H1 (cell line): Measurements from ENCODE around the gene DAPK2. TPM values are rescaled to one million over a fixed set of nuclear protein-coding genes. Genes with fewer than 3 reads are reported as not detected.

Experiments used
- CTCF ChIA-PET: fragments of 300-600 bp; sonication (Branson Sonifier 250); formaldehyde crosslinking; loops from one replicate; lab custom pipeline; 2021; ENCODE audit not compliant: partially characterized antibody; lab: Charles Lee
- POLR2A ChIA-PET: fragments of 300-600 bp; sonication (Branson Sonifier 250); formaldehyde crosslinking; loops from one replicate; lab custom pipeline; 2021; ENCODE audit warnings: inconsistent platforms; ENCODE audit not compliant: partially characterized antibody; lab: Charles Lee
- DNase-seq, 2 experiments: peaks; one replicate each; pipeline versions ENCODE4 v3.0.0 to v3.0.0-alpha.2; 2010 to 2022; ENCODE audit warnings: low spot score in 2 of 2, low read depth in 1 of 2, mixed read lengths in 1 of 2
- FAIRE-seq: peaks from 2 replicates; lab custom pipeline; 2011; peaks lifted over from hg19 to GRCh38; lab: Jason Lieb, UNC
- H2AFZ ChIP-seq: 2 replicates; pipeline ENCODE4 v1.8.1; 2012; ENCODE audit warnings: low read length, inconsistent platforms
- H2AK5ac ChIP-seq: 2 replicates; pipeline ENCODE4 v1.6.1; 2013; ENCODE audit warnings: low read depth, low read length
- H2BK120ac ChIP-seq: replicated peaks from 2 replicates; pipeline ENCODE3; 2013; ENCODE audit warnings: low read depth, low read length, inconsistent platforms
- H2BK12ac ChIP-seq: 2 replicates; pipeline ENCODE4 v1.6.1; 2013; ENCODE audit warnings: low read depth, low read length
- H2BK15ac ChIP-seq: 2 replicates; pipeline ENCODE4 v1.6.1; 2013; ENCODE audit warnings: low read length
- H2BK20ac ChIP-seq: 2 replicates; pipeline ENCODE4 v1.6.1; 2013; ENCODE audit warnings: low read length
- H2BK5ac ChIP-seq: 2 replicates; pipeline ENCODE4 v1.6.1; 2013; ENCODE audit warnings: low read depth, low read length
- H3K14ac ChIP-seq: 2 replicates; pipeline ENCODE4 v1.6.1; 2013; ENCODE audit warnings: inconsistent platforms; ENCODE audit not compliant: insufficient read length
- H3K18ac ChIP-seq: 2 replicates; pipeline ENCODE4 v1.6.1; 2013; ENCODE audit warnings: low read length; ENCODE audit errors: extremely low read depth
- H3K23ac ChIP-seq: 2 replicates; pipeline ENCODE4 v1.6.1; 2013; ENCODE audit warnings: inconsistent platforms; ENCODE audit not compliant: insufficient read length
- H3K23me2 ChIP-seq: 2 replicates; pipeline ENCODE4 v1.6.1; 2013; ENCODE audit warnings: low read depth, low read length
- H3K27ac ChIP-seq: 2 replicates; pipeline ENCODE4 v1.6.1; 2011; ENCODE audit warnings: low read depth, low read length, inconsistent platforms
- H3K27me3 ChIP-seq, 4 experiments: replicated peaks in 1 of 4; 1 replicate in 1 of 4; 2 replicates in 3 of 4; pipeline versions ENCODE4 v1.6.1 to v1.8.1; 2011 to 2013; ENCODE audit warnings: low read length in 3 of 4, mild to moderate bottlenecking in 3 of 4, inconsistent platforms in 2 of 4, mixed read lengths in 2 of 4, moderate library complexity in 1 of 4; ENCODE audit not compliant: control insufficient read depth in 3 of 4, insufficient read depth in 3 of 4; ENCODE audit errors: extremely low read depth in 1 of 4
- H3K36me3 ChIP-seq, 4 experiments: 2 replicates each; pipeline versions ENCODE4 v1.6.1 to v1.8.1; 2011 to 2013; ENCODE audit warnings: mild to moderate bottlenecking in 4 of 4, low read length in 3 of 4, moderate library complexity in 2 of 4, control low read depth in 1 of 4, inconsistent platforms in 1 of 4; ENCODE audit not compliant: insufficient read depth in 4 of 4, control insufficient read depth in 2 of 4
- H3K4ac ChIP-seq: replicated peaks from 2 replicates; pipeline ENCODE3; 2013; ENCODE audit warnings: low read length, low read depth, mixed read lengths, inconsistent platforms; ENCODE audit not compliant: insufficient read length
- H3K4me1 ChIP-seq, 4 experiments: replicated peaks in 1 of 4; 1 replicate in 1 of 4; 2 replicates in 3 of 4; pipeline versions ENCODE4 v1.6.1 to v1.8.1; 2011 to 2013; ENCODE audit warnings: low read length in 3 of 4, inconsistent platforms in 2 of 4, mixed read lengths in 1 of 4; ENCODE audit not compliant: insufficient read depth in 4 of 4, control insufficient read depth in 3 of 4
- H3K4me2 ChIP-seq, 2 experiments: 2 replicates each; pipeline versions ENCODE4 v1.6.1 to v1.8.1; 2011 to 2013; ENCODE audit warnings: low read depth in 2 of 2, low read length in 2 of 2, control low read depth in 1 of 2, inconsistent platforms in 1 of 2, mild to moderate bottlenecking in 1 of 2; ENCODE audit not compliant: insufficient read depth in 1 of 2
- H3K4me3 ChIP-seq, 4 experiments: fragments of 200-600, 300-600 bp in 1 of 4; sonication (generic), shearing (Covaris generic), sonication (Bioruptor Twin) in 1 of 4; 2 replicates each; pipeline versions ENCODE4 v1.5.1 to v1.8.1; 2011 to 2016; ENCODE audit warnings: low read length in 4 of 4, low read depth in 3 of 4, control low read depth in 2 of 4, inconsistent platforms in 2 of 4, mild to moderate bottlenecking in 2 of 4, mixed read lengths in 1 of 4, moderate library complexity in 1 of 4; ENCODE audit not compliant: insufficient read depth in 2 of 4; ENCODE audit errors: extremely low read depth in 1 of 4
- H3K56ac ChIP-seq: replicated peaks from 2 replicates; pipeline ENCODE3; 2013; ENCODE audit warnings: low read depth, mild to moderate bottlenecking, mixed read lengths, low read length, inconsistent platforms; ENCODE audit not compliant: insufficient read length
- H3K79me1 ChIP-seq: 2 replicates; pipeline ENCODE4 v1.6.1; 2013; ENCODE audit warnings: low read depth, low read length, control low read depth
- H3K79me2 ChIP-seq, 2 experiments: 2 replicates each; pipeline versions ENCODE4 v1.6.1 to v1.8.1; 2012 to 2013; ENCODE audit warnings: low read length in 2 of 2, mild to moderate bottlenecking in 2 of 2, inconsistent platforms in 1 of 2; ENCODE audit not compliant: insufficient read depth in 2 of 2, control insufficient read depth in 1 of 2
- H3K9ac ChIP-seq, 4 experiments: replicated peaks in 1 of 4; 1 replicate in 1 of 4; 2 replicates in 3 of 4; pipeline versions ENCODE4 v1.6.1 to v1.8.1; 2011 to 2013; ENCODE audit warnings: low read depth in 3 of 4, low read length in 3 of 4, control low read depth in 2 of 4, mild to moderate bottlenecking in 2 of 4, moderate library complexity in 2 of 4, inconsistent platforms in 1 of 4; ENCODE audit errors: extremely low read depth in 1 of 4
- H3K9me3 ChIP-seq, 2 experiments: 2 replicates each; pipeline versions ENCODE4 v1.6.1 to v1.8.1; 2012 to 2013; ENCODE audit warnings: mild to moderate bottlenecking in 2 of 2, moderate library complexity in 2 of 2, control low read depth in 1 of 2, inconsistent platforms in 1 of 2, low read depth in 1 of 2, low read length in 1 of 2, mixed read lengths in 1 of 2; ENCODE audit not compliant: insufficient read depth in 2 of 2
- H4K20me1 ChIP-seq, 2 experiments: replicated peaks in 1 of 2; 2 replicates each; pipeline versions ENCODE3 to v1.8.1; 2011 to 2013; ENCODE audit warnings: inconsistent platforms in 2 of 2, low read length in 2 of 2, mild to moderate bottlenecking in 1 of 2; ENCODE audit not compliant: insufficient read depth in 2 of 2, control insufficient read depth in 1 of 2
- H4K5ac ChIP-seq: 2 replicates; pipeline ENCODE4 v1.6.1; 2013; ENCODE audit warnings: low read length, low read depth, mixed read lengths, inconsistent platforms; ENCODE audit not compliant: insufficient read length
- H4K8ac ChIP-seq: 2 replicates; pipeline ENCODE4 v1.8.0; 2013; ENCODE audit warnings: mild to moderate bottlenecking, moderate library complexity, low read length, inconsistent platforms; ENCODE audit not compliant: insufficient read depth; ENCODE audit errors: extremely low read depth
- H4K91ac ChIP-seq: replicated peaks from 2 replicates; pipeline ENCODE3; 2013; ENCODE audit warnings: low read length, mixed read lengths, inconsistent platforms; ENCODE audit not compliant: insufficient read length
- SIX5 ChIP-seq: IDR thresholded peaks from 2 replicates; pipeline ENCODE4 v1.6.1; 2011; ENCODE audit warnings: mild to moderate bottlenecking, low read depth, low read length
- polyA plus RNA-seq, 7 experiments: library from polyadenylated mRNA; depleted of rRNA in 3 of 7; stranded (reverse) in 5 of 7; unstranded in 2 of 7; fragments of >200 nt in 5 of 7; fragments of 200-250 nt in 2 of 7; gene quantifications; 1 replicate in 5 of 7; 2 replicates in 1 of 7; 4 replicates in 1 of 7; pipeline versions ENCODE4 v1.2.1 to v1.2.3, GENCODE V29; 2011 to 2013; ENCODE audit warnings: missing spikeins in 2 of 7, mixed read lengths in 2 of 7
- total RNA-seq: library from RNA; stranded (reverse); fragmentation: NEBNext Ultra II Directional; extraction: Animal tissue kit (Norgen Biotek cat#: 25700); gene quantifications from 2 replicates; pipeline ENCODE4 v1.2.1, GENCODE V29; 2021

Gene DAPK2
- total and polyA plus RNA-seq, 2 of the 8 experiments (the other 6 are each of a cell fraction or from before 2014, with no cell fraction given) = 1.8 to 2.9 TPM

DNA sequence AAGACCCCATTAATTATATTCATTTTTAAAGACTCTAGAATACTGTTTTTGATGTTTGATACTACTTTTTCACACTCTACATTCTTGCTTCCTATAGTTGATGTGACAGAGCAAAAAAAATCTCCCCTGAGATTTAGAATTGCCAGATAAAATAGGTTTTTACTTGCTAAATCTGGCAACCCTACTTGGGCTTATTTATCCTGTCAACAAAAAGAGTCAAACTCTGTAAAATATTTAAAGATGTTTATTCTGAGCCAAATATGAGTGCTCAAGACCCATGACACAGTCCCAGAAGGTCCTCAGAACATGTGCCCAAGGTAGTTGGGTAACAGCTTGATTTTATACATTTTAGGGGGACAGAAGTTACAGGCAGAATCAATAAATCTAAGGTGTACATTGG is 72.3 kb downstream of the DAPK2 start:
- no peak overlapping the region for H3K23ac ChIP-seq
- peaks cover 0 to 2% (median 0%) of the 10 kb centered on the region in 4 experiments; a peak in 1 of 7 replicates for H3K27me3 ChIP-seq
- POLR2A ChIA-PET = no interaction called here
- no peak overlapping the region for H3K18ac ChIP-seq
- no peak overlapping the region for H2BK20ac ChIP-seq
- no peak for FAIRE-seq
- CTCF ChIA-PET = interaction anchor here (1.9 to 2.2 kb wide), 4 partner anchors 9 to 95 kb away, joined by 4 to 8 read pairs (median 6); no protein-coding TSS in a partner anchor
- no peaks in the 10 kb centered on the region for H3K79me1 ChIP-seq
- H2BK12ac ChIP-seq = no peak overlapping the region
- no peaks in the 10 kb centered on the region for H3K79me2 ChIP-seq
- peaks cover 7 to 24% (median 18%) of the 10 kb centered on the region in 4 experiments for H3K4me1 ChIP-seq
- no peak overlapping the region for H3K56ac ChIP-seq
- DNase-seq = no peak
- peak overlapping the region in 1 of 2 experiments; percentile 43; a peak in 1 of 4 replicates for H3K4me2 ChIP-seq
- peak overlapping the region in 1 of 4 experiments; percentile 13; a peak in 1 of 8 replicates for H3K4me3 ChIP-seq
- no peak overlapping the region for H2BK120ac ChIP-seq
- H3K23me2 ChIP-seq = no peaks in the 10 kb centered on the region
- H3K27ac ChIP-seq = no peak overlapping the region
- no peak overlapping the region for H3K14ac ChIP-seq
- H3K36me3 ChIP-seq = no peaks in the 10 kb centered on the region
- no peak overlapping the region for H4K5ac ChIP-seq
- no peak overlapping the region for H2AK5ac ChIP-seq
- no peak overlapping the region for H2BK15ac ChIP-seq
- H3K9ac ChIP-seq = no peak overlapping the region
- no peak overlapping the region for H3K4ac ChIP-seq
- H2AFZ ChIP-seq = no peak overlapping the region
- no peaks in the 10 kb centered on the region for H3K9me3 ChIP-seq
- H2BK5ac ChIP-seq = no peak overlapping the region
- no peak overlapping the region for H4K8ac ChIP-seq
- H4K91ac ChIP-seq = no peak overlapping the region
- H4K20me1 ChIP-seq = no peaks in the 10 kb centered on the region
- no peak for TF ChIP-seq SIX5
